GM12891 (cell line): ENCODE measurements around the gene LEMD1.
"Not testable (repeated sequence)": the region's sequence is repeated elsewhere in the genome, so short reads cannot be mapped to it uniquely, and the experiment has no call there.

Experiments
- DNase-seq: peaks from one replicate; pipeline ENCODE4 v3.0.0; 2011; ENCODE audit warnings: low spot score; ENCODE audit not compliant: insufficient read length
- FAIRE-seq: peaks from 2 replicates; lab custom pipeline; 2011; peaks lifted over from hg19 to GRCh38; lab: Jason Lieb, UNC
- PAX5 ChIP-seq: IDR thresholded peaks from 2 replicates; pipeline ENCODE4 v1.6.1; 2011; ENCODE audit warnings: low read length, moderate library complexity, mild to moderate bottlenecking; ENCODE audit not compliant: insufficient read depth, severe bottlenecking
- POLR2A ChIP-seq: IDR thresholded peaks from 2 replicates; pipeline ENCODE4 v1.6.1; 2011; ENCODE audit warnings: low read depth, low read length, control low read depth
- POLR2AphosphoS5 ChIP-seq: IDR thresholded peaks from 2 replicates; pipeline ENCODE4 v1.6.1; 2011; ENCODE audit warnings: low read depth, low read length, control low read depth
- POU2F2 ChIP-seq: IDR thresholded peaks from 2 replicates; pipeline ENCODE4 v1.6.1; 2011; ENCODE audit warnings: low read depth, mild to moderate bottlenecking, control low read depth, low read length, moderate library complexity
- SPI1 ChIP-seq: IDR thresholded peaks from 2 replicates; pipeline ENCODE4 v1.6.1; 2011; ENCODE audit warnings: low read depth, low read length, control low read depth
- TAF1 ChIP-seq: IDR thresholded peaks from 2 replicates; pipeline ENCODE4 v1.6.1; 2011; ENCODE audit warnings: low read depth, low read length, control low read depth

Gene LEMD1

DNA sequence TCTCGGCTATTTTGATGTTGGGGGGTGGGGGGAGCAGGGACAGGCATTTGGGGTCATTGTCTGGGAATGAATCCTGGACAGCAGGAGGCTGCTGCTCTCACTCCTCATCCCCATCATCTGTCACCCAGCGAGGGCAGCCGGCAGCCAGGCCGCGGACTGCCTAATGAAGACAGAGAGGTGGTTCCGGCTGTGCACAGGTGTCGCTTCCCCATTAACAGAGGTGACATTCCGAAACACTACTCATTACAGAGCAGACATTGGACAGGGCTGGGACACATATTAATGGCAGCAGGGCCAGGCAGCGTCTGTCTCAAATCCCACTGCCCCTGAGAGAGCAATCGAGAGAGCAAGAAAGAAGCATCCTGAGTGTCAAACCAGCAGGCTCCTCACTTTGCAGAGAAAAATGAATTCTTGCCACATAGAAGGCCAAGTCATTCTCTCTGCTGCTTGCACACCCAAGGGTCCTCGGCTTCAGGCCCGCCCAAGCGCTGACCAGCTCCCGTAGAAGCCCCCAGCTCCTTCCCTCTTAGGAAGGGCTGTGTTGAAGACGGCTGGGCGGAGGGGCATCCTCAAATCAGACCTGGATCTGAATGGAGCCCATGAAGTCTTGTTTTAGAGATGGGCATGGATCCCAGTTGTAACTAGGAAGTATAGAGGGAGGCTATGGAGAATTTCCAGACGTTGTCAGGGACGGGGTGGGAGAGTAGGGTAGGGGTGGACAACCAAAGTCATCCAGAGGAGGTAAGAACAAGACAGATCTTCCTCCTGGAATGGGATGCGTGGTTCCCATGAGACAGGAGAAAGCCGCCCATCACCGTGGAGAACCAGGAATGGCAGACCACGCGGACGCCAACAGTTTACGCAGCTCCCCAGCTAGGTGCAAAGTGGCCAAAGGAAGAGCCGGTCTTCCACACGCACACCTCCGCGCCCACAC is 8.2 kb upstream of the LEMD1 start:
- no peak for DNase-seq
- no peak for FAIRE-seq
- TF ChIP-seq PAX5, result no peak
- no peak for TF ChIP-seq POLR2AphosphoS5
- no peak for TF ChIP-seq POLR2A
- no peak for TF ChIP-seq SPI1
- no peak for TF ChIP-seq POU2F2
- TF ChIP-seq TAF1, result no peak

DNA sequence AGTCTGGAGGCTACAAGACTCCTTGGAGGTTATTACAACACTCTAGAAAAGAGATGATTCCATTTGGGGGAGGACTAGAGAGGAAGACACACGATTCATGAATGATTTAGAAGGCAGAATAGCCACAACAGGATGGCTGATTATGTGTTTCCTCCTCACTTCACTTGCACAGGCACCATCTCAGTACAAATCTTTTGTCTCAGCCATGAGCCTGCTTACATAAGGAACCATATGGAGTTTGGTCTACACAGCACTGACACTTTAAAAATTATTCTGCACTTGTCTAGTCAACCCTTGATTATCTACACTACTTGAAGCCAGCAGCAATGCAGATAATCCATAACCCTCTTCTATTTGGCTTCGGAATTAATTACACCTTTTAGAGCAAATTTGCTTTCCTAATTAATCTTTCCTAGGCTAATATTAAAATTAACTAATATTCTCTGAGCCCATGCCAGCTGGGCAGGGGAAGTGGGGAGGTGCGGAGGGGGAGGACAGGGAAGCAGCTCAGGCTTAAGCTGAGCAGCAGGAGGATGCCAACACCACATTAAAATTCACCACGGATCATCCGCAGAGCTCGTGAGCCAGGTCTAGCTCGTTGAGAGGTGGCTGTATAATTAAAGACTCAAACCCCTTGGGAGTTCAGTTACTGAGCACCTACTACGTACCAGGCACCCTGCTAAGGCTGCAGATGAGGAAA is 3.2 kb upstream of the LEMD1 start:
- DNase-seq, result no peak
- TF ChIP-seq POLR2A (no peak), SPI1 (no peak), PAX5 (no peak), TAF1 (no peak), POU2F2 (no peak), POLR2AphosphoS5 (no peak)
- FAIRE-seq, result no peak

DNA sequence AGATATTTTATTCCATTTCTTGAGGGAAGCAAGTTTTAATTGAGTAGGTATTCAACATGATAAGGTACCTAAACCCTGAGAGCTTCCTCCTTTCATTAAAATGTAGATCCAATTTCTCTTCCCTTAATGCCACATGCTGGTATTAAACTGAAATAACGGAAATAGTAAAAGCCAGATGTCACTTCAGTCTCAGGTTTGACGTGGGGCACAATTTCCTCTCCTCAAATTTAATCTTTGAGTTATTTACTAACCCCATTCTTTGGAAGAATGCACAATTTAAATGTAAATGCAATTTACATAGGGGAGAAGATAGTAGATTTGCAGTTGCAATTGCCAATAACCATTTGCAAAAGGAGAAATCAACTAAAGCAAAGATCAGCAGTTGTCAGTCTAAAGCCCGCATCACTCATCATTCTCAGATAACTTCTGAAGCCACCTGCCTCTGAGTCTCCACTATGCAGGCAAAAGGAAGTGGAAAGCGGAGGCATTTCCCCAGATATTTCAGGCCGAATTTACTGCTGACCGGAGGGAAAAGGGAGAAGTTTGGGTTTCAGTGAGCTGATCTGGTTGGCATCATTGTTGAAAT is 2.1 kb upstream of the LEMD1 start:
- no peak for TF ChIP-seq TAF1
- no peak for TF ChIP-seq POLR2A
- DNase-seq (no peak), FAIRE-seq (no peak)

DNA sequence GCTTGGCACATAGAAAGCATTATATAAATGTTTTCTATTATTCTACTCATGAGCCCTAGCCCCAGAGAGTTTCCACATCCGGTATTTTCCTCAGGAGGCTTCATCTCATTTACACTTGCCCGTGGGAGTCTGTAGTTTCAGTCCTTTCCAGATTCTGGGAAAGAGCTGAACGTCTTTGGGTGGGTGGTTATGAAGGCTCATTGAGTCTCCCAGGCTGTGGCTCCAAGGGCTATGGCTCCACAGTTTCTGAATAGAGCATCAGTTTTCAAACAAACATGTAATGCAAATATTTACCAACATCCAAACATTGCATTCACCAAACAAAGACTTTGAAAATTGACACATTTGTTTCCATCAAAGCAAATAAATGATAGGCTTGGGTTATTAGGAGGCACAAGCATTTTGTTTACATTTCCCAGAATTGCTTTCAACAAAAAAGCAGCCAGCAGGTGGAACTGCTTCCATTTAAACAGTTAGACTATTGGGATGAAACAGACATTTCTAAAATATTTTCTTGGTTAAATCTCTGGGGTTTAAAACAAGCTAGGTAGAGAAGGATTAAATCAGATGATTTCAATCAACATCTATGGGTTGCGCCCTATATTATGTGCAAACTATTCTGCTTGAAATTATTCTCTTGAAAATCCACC is 1.3 kb upstream of the LEMD1 start:
- DNase-seq, result no peak
- TF ChIP-seq TAF1 (no peak), POLR2A (no peak), PAX5 (no peak), POLR2AphosphoS5 (no peak), SPI1 (no peak), POU2F2 (no peak)
- no peak for FAIRE-seq

DNA sequence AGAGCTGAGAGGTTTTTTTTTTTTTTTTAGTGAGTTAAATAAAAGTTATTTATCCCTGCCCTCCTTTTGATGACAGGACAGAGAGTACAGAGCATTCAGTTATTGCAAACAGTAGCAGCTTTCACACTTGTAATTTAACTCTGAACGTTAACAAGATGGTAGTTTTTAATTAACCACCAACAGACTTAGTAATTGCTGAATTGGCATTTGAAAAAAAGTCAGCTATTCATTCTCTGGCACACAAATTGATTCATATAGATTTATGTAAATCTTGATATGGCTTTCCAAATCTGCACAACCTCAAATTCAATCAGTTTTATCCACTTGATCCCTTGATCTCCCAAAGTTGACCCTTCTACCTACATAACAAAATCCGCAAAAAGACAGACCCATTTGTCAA is 918 bp downstream of the LEMD1 start:
- FAIRE-seq, result no peak
- DNase-seq, result no peak
- no peak for TF ChIP-seq PAX5
- TF ChIP-seq POU2F2, result no peak
- no peak for TF ChIP-seq TAF1
- TF ChIP-seq POLR2A, result no peak
- TF ChIP-seq SPI1, result no peak
- TF ChIP-seq POLR2AphosphoS5, result no peak

DNA sequence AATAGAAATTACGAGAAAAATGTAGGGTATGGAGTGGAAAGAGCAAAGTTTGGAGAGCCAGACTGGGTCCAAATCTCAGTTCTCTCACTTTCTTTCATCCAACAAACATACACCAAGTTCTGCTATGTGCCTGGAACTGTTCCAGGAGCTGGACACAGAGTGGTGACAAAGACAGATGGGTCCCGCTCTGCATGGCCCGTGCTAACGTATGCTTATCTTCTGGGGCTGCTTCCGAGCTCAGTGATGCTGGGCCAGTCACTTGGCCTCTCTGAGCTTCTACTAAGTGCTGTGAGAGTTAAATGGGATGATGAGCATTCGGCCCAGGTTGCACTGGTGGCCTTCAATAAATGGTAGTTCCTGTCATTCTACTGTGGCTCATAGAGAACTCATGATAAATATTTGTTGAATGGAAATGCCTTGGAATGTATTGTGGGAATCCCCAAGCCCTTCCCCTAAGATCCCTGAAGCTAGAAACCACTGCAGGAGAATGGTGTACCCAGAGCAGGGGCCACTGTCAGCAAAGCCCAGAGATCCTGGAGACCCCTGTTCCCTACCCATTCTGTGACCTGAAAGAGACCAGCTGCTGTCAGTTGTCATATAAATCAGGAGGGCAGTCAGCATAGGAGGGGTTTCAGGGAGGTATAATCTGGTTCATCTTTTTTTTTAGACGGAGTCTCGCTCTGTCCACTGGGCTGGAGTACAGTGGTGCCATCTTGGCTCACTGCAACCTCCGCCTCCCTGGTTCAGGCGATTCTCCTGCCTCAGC is 3.8 kb downstream of the LEMD1 start:
- TF ChIP-seq POLR2A (no peak), POLR2AphosphoS5 (no peak), TAF1 (no peak), POU2F2 (no peak), PAX5 (no peak)
- no peak for DNase-seq
- no peak for FAIRE-seq

DNA sequence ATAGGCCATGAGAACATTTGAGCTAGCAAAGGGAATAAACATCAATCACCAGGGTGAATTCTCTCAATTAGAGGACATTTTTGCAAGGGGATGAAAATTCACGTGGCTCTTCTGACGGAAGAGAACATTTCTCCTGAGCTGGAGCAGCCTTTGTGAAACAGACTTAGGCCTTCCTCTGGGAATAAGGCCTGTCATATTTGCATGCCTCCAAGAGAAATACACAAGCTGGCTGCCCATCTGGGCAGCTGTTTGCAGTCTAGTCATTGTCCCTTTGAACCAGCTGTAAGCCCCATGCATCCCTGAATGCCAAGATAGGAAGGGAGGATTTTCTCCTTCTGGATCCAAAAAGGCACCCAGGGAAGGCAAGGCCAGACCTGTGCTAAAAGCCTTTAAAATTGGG is 5.5 kb downstream of the LEMD1 start:
- DNase-seq, result no peak
- no peak for FAIRE-seq
- TF ChIP-seq PAX5 (no peak), POLR2A (no peak), POU2F2 (no peak), POLR2AphosphoS5 (no peak), TAF1 (no peak), SPI1 (no peak)

DNA sequence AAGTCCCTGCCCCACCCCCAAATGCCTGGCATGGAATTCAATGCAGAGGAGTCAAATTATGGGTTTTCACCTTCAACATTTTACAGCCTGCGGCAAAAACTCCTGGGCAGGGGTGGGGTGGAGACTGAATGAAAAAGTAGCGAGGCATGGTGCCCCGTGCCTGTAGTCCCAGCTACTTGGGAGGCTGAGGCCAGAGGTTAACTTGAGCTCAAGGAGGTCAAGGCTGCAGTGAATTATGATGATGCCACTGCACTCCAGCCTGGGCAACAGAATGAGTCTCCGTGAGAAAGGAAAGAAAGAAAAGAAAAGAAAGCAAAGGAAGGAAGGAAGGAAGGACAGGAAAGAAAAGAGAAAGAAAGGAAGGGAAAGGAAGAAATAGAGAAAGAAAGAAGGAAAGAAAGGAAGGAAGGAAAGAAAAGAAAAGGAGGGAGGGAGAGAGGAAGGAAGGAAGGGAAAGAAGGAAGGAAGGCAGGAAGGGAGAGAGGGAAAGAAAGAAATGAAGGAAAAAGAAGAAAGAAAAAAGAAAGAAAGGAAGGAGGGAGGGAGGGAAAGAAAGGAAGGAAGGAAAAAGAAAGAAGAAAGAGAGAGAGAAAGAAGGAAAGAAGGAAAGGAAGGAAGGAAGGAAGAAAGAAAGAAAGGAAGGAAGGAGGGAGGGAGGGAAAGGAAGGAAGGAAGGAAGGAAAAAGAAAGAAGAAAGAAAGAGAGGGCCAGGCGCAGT is 11.1 kb downstream of the LEMD1 start:
- FAIRE-seq (no peak), DNase-seq (no peak)
- TF ChIP-seq TAF1 (no peak), POLR2A (no peak), SPI1 (no peak), POLR2AphosphoS5 (no peak), POU2F2 (no peak)

DNA sequence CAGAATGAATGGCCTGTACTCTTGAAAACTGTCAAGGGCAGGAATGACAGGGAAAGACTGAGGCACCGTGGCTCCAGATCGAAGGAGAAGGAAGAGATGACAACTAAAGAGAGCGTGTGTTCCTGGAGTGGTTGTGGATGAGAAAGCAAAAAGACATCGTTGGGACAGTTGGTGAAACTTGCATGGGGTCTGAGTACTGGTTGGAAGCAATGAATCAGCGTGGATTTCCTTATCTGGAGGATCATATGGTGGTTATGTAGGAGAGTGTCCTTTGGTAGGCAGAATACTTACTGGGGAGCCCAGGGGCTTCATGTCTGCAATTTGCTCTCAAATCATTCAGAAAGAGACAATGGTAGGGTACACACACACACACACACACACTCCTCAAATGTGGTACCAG is 13.9 kb downstream of the LEMD1 start:
- TF ChIP-seq PAX5, result no peak
- TF ChIP-seq POLR2A, result no peak
- no peak for TF ChIP-seq POU2F2
- TF ChIP-seq TAF1, result no peak
- no peak for TF ChIP-seq SPI1
- TF ChIP-seq POLR2AphosphoS5, result no peak
- DNase-seq (no peak), FAIRE-seq (no peak)

DNA sequence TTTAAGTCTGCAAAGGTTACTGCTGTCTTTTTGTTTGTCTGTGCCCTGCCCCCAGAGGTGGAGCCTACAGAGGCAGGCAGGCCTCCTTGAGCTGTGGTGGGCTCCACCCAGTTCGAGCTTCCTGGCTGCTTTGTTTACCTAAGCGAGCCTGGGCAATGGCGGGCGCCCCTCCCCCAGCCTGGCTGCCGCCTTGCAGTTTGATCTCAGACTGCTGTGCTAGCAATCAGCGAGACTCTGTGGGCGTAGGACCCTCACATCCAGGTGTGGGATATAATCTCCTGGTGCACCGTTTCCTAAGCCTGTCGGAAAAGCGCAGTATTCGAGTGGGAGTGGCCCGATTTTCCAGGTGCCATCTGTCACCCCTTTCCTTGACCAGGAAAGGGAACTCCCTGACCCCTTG is 15.6 kb downstream of the LEMD1 start:
- not testable (repeated sequence) for DNase-seq, FAIRE-seq

DNA sequence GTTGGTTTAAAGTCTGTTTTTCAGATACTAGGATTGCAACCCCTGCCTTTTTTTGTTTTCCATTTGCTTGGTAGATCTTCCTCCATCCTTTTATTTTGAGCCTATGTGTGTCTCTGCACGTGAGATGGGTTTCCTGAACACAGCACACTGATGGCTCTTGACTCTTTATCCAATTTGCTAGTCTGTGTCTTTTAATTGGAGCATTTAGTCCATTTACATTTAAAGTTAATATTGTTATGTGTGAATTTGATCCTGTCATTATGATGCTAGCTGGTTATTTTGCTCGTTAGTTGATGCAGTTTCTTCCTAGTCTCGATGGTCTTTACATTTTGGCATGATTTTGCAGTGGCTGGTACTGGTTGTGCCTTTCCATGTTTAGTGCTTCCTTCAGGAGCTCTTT is 17.4 kb downstream of the LEMD1 start:
- FAIRE-seq, DNase-seq: not testable (repeated sequence)
